ENCODE results near the gene CCDC171.

DNA sequence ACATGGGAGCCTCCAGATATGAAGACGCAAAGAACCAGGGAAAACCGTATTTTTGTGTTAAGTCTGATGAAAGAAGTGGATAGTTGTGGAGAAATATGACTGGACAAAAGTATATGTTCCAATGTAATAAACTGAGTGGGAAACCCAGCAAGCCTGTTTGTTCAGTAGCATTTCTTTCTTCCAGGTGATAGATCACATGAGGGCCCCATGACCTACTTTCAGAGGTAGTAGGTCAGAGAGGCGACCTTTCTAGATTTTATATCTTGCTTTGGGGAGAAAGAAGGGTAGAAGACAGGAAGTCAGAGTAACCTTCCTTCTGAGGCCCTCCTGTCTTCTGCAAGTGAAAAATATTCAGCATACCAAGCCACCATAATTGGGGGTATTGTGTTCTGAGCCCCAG, 31.5 kb downstream of the CCDC171 start:
- no peak for TF ChIP-seq EP300 (IDR thresholded peaks at IDR 0.05; ENCODE audit: borderline replicate concordance)
- no peak for TF ChIP-seq USF1 (IDR thresholded peaks at IDR 0.05)
- TF ChIP-seq CREB1 (IDR thresholded peaks at IDR 0.05; ENCODE audit: low read depth): no peak
- TF ChIP-seq TAF1 (IDR thresholded peaks at IDR 0.05; ENCODE audit: low read depth): no peak
- no peak for TF ChIP-seq NFIC (IDR thresholded peaks at IDR 0.05)
- TF ChIP-seq, protein P1, sequence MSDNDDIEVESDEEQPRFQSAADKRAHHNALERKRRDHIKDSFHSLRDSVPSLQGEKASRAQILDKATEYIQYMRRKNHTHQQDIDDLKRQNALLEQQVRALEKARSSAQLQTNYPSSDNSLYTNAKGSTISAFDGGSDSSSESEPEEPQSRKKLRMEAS (IDR thresholded peaks at IDR 0.05): no peak
- TF ChIP-seq CEBPB (IDR thresholded peaks at IDR 0.05): no peak
- TF ChIP-seq REST (IDR thresholded peaks at IDR 0.05; ENCODE audit: low read depth): no peak
- TF ChIP-seq RAD21 (IDR thresholded peaks at IDR 0.05; ENCODE audit: low read depth): no peak
- TF ChIP-seq FOXM1 (IDR thresholded peaks at IDR 0.05; ENCODE audit: borderline replicate concordance, low read depth): no peak
- TF ChIP-seq ZBTB7A (IDR thresholded peaks at IDR 0.05; ENCODE audit: low read depth): no peak
